HG02973 (cell line): ENCODE measurements around the gene YIPF7.

Experiments
- ATAC-seq: cut with Tn5 transposase; IDR thresholded peaks from one replicate; pipeline ENCODE4 v1.9.1; 2021; ENCODE audit warnings: moderate library complexity; ENCODE audit not compliant: unreplicated experiment

The YIPF7 gene

DNA sequence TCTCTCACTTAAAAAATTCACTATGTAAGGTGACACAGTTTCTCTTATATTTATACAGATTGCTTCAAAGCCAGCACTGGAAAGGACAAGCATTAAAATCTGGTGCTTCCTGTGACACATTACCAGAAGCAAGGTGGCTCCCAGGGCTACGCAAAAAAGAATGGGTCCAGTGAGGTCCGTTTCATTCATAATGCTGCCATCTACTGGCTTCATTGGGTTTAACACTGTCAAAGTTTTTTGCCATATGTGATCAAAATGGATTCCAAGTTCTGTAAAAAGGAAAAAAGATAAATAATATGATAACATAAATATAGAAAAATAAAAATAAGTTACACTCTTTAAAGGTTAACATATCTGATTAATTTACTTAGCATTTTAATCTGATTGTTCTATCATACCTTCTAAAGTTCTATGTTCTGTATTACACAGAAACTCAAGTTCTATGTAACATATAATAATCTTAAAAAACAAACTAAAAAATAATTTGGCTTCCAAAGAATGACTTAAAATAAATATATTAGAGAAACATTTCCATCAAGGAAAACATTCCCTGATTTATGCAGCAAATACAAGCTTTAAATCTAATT, 22.1 kb downstream of the YIPF7 start:
- peak; percentile 96 for ATAC-seq

DNA sequence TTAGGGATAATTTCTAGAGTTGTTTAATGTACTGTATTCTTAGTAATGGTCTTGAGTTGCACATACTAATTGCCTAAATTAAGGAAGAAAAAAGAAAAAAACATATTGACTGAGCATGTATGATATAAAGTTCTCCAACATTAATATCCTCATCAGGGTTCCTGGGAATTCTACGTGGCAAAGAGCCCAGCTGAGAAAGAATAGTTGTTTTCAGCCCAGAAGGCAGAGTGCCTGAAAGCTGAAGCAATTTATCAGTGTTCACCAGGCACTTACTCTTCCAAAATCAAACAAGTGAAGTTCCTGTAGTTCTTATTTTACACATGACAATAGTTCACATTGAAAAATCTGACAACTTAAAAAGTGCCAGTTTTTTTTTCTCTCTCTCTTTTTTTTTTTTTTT, 27.7 kb downstream of the YIPF7 start:
- ATAC-seq = no peak

DNA sequence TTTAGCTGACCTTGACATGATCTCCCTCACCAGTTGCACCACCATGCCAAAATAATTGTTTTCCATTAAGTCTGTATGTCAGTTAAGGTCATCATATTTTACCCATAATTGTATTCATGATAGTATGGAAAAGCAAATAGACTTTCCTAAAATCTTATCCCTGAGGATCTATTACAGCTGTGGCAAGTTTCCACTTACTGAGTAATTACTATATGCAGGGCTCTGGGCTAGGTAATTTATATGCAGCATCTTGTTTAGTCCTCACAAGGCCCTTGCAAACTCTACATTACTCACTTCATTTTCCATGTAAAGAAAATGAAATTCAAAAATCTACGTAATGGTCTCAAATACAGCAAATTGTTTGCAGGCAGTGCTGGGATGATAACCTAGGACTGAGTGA, 34.8 kb downstream of the YIPF7 start:
- no peak for ATAC-seq

DNA sequence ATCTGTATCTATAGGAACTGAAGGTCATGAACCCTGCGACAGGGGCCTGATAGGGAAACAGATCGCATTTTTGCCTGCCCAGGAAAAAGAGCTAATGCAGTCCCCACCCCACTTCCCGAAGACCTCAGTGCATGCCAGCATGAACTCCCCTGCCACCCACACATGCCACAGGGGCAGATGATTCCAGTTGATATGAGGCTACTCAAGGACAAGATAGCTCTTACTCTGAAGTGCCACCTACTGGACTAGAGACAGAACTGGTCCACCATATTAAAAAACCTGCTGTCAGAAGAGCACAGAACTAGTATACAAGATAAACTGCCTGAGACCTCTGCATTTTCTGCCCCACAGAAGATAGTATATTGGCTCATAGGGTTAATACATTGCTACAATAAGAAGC, 68.0 kb downstream of the YIPF7 start:
- no peak for ATAC-seq

DNA sequence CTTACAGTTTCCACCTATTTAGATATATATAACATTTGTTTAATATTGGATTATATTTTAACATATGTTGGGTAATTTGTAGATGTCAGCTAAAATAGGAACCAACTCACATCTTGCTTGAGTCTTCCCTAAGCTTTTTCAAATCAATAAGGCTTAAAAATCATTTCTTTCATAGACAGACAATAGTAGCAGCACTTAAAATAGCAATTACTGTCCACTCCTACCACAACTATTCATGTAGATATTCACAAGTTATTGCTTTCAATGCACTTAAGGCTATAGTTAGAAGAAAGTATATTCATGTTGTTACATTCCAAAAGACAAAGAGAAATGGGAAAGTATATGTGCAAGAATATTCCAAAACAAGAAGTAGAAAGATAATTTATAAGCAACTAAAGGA, 71.2 kb downstream of the YIPF7 start:
- no peak for ATAC-seq

DNA sequence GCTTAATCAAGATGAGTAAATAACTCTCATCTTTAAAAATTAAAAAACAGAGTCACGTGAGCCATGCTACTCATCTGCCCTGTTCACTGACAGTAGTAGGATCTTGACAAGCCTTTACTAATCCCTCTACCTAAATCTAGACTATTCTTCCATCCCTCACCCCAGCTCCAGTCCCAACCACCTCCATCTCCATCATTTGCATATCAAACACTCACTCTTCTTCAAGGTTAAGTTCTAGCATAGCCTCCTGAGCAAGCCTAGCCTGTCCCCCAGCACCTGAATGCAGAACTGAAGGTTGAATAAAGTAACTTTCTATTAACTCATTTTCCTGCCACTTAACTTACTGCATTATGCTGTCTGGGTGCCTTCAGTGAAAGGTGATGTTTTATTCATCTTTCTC, 72.5 kb downstream of the YIPF7 start:
- ATAC-seq = no peak
